ENCODE results near the gene TEX22. TPM values are rescaled to one million over a fixed set of nuclear protein-coding genes. Genes with fewer than 3 reads are reported as not detected.

Gene TEX22
- total RNA-seq, 5 donors from 2014 or later (not counting 1 experiment from before 2014, with no cell fraction given), result 0.93 to 9.0 (median 6.0) TPM

DNA sequence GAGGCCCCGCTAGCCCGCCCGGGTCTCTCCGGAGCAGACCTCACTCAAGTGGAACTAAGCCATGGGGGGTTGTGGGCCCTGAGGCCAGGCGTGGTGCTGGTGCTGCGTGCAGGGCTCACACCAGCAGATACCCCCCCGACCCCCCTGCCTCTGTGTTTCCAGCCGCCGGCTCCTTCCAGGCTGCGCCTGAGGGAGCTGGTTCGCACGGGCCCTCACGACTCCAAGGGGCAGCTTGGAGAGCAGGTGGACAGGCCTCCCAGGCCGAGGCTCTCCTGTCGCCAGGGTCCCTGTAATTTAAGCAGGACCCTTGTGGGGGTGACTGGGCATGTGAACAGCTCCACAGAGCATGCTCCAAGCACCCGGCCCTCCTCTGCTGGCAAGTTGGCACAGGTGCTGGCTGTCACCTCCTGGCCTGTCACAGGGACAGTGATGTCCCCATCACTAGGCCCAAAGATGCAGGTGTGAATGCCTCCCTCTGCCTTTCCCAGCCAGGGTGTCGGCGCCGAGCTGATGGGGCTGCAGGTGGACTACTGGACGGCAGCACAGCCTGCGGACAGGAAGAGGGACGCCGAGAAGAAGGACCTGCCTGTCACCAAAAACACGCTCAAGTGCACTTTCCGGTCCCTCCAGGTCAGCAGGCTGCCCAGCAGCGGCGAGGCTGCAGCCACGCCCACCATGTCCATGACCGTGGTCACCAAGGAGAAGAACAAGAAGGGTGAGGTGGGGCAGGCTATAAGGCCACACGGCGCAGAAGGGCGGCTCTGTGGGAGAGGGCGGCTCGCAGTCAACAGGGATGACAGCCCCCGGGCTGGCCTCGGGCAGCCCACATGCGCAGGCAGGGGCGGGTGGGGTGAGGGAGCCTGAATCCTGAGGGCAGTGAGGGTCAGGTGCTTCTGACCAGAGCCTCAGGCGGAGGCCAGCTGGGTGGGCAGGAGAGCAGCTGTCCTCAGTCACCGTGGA, 5.9 kb upstream of the TEX22 start:
- Histone ChIP-seq H3K9me3 (no peaks in the 10 kb centered on the region), H3K4me1 (ENCODE audit: control insufficient read depth in 1 of 2, extremely low read depth in 1 of 2, insufficient read depth in 2 of 2, low read length in 2 of 2) (peaks cover 0 to 8% of the 10 kb centered on the region in 2 experiments), H3K4me3 (ENCODE audit: control insufficient read depth in 1 of 2, extremely low read depth in 1 of 2, low read length in 1 of 2) (no peak overlapping the region), H3K27ac (ENCODE audit: low read length) (no peak overlapping the region), H3K36me3 (ENCODE audit: control insufficient read depth in 2 of 2, extremely low read depth in 1 of 2, insufficient read depth in 1 of 2, low read length in 1 of 2) (peaks cover 0 to 6% of the 10 kb centered on the region in 2 donors), H3K27me3 (replicated peaks in 1 of 2; ENCODE audit: control insufficient read depth in 2 of 2, extremely low read depth in 1 of 2, insufficient read depth in 2 of 2, low read length in 1 of 2) (no peaks in the 10 kb centered on the region)
- Mint-ChIP-seq H3K4me3 (no peak overlapping the region), H3K36me3 (no peaks in the 10 kb centered on the region), H3K27me3 (no peaks in the 10 kb centered on the region), H3K9me3 (no peaks in the 10 kb centered on the region), H3K27ac (no peak overlapping the region), H3K4me1 (peaks cover under 1 to 5% (median 4%) of the 10 kb centered on the region in 3 donors)
- ATAC-seq (replicated peaks in 1 of 4) (no peak), DNase-seq (no peak)
- ChIA-PET POLR2A (no interaction called here), CTCF (no interaction called here)
- 93% methylated on average over 32 of the region's 40 CpGs for WGBS (ENCODE audit: insufficient coverage)

DNA sequence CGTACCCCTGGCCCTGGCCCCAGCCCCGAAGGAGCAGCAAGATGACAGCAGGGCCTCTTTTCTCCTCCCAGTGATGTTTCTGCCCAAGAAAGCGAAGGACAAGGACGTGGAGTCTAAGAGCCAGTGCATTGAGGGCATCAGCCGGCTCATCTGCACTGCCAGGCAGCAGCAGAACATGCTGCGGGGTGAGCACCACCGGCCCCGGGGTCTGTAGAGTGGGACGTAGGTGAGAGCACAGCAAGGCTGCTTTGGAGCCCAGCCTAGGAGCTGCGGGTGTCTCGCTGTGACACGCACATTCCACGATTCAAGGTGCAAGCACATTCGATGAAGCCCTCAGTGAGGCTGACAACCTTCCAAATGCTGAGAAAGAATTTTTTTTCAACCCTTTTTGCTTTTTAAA, 5.2 kb upstream of the TEX22 start:
- H3K27me3 ChIP-seq (replicated peaks in 1 of 2; ENCODE audit: control insufficient read depth in 2 of 2, extremely low read depth in 1 of 2, insufficient read depth in 2 of 2, low read length in 1 of 2), result no peaks in the 10 kb centered on the region
- Mint-ChIP-seq H3K4me1 (peaks cover 5 to 9% (median 9%) of the 10 kb centered on the region in 3 donors), H3K4me3 (no peak overlapping the region), H3K36me3 (no peaks in the 10 kb centered on the region), H3K27ac (no peak overlapping the region), H3K27me3 (no peaks in the 10 kb centered on the region), H3K9me3 (no peaks in the 10 kb centered on the region)
- CTCF ChIA-PET, result no interaction called here
- WGBS (ENCODE audit: insufficient coverage), result 92% methylated on average over 13 of the region's 14 CpGs
- H3K4me1 ChIP-seq (ENCODE audit: control insufficient read depth in 1 of 2, extremely low read depth in 1 of 2, insufficient read depth in 2 of 2, low read length in 2 of 2), result peaks cover 3 to 14% of the 10 kb centered on the region in 2 experiments
- no peak overlapping the region for H3K27ac ChIP-seq (ENCODE audit: low read length)
- no peak overlapping the region for H3K4me3 ChIP-seq (ENCODE audit: control insufficient read depth in 1 of 2, extremely low read depth in 1 of 2, low read length in 1 of 2)
- no peaks in the 10 kb centered on the region for H3K9me3 ChIP-seq
- no peaks in the 10 kb centered on the region for H3K36me3 ChIP-seq (ENCODE audit: control insufficient read depth in 2 of 2, extremely low read depth in 1 of 2, insufficient read depth in 1 of 2, low read length in 1 of 2)
- DNase-seq, result no peak
- ATAC-seq (replicated peaks in 1 of 4), result no peak
- POLR2A ChIA-PET, result interaction anchor here in 1 of 2 donors (0.7 kb wide), 1 partner anchor 14 kb away, joined by 3 read pairs; no protein-coding TSS in a partner anchor

DNA sequence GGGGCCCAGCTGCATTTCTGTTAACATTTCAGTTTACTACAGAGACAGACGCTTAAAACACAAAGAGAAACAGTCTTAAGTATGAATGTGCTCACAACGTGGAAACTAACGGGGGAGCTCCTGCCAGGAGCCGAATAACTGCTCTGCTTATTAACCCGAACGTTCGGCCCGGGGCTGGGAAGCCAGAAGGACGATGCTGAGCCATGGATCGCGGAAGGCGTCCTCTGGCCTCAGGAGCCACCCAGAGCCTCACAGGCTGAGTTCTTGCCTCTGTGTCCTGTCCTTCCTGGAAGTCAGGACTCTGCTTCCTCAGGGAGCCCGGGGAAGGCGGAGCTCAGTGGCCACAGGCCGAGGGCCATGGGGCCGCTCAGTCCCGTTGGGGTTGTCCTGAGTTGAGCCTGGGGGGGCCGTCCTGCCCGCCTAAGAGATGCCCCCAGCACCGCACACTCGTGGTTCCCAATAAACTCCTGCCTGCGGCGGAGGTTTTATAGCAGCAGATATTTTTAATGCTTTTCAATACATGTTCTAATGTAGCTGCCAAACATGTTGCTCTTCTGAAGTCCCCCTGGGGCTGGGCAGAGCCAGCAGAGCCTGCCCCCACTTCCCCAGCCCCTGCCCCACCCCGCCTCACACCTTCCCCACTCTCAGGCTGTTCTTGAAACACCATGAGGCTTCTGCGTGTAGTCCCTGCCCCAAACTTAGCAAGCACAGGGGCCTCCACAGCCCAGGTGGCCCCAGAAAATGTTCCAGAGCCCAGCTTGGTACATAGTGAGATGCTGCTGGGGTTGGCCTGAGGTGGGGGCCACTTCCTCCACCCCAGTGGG, 3.4 kb upstream of the TEX22 start:
- H3K4me3 ChIP-seq (ENCODE audit: control insufficient read depth in 1 of 2, extremely low read depth in 1 of 2, low read length in 1 of 2), result no peak overlapping the region
- Mint-ChIP-seq H3K36me3 (no peaks in the 10 kb centered on the region), H3K27ac (no peak overlapping the region), H3K4me1 (peaks cover 5 to 18% (median 14%) of the 10 kb centered on the region in 3 donors), H3K4me3 (no peak overlapping the region), H3K27me3 (no peaks in the 10 kb centered on the region), H3K9me3 (no peaks in the 10 kb centered on the region)
- no peak for DNase-seq
- no peaks in the 10 kb centered on the region for H3K27me3 ChIP-seq (replicated peaks in 1 of 2; ENCODE audit: control insufficient read depth in 2 of 2, extremely low read depth in 1 of 2, insufficient read depth in 2 of 2, low read length in 1 of 2)
- H3K27ac ChIP-seq (ENCODE audit: low read length), result no peak overlapping the region
- WGBS (ENCODE audit: insufficient coverage), result 88% methylated on average over 23 of the region's 25 CpGs
- ChIA-PET CTCF (no interaction called here), POLR2A (no interaction called here)
- peaks cover 6 to 27% of the 10 kb centered on the region in 2 experiments for H3K4me1 ChIP-seq (ENCODE audit: control insufficient read depth in 1 of 2, extremely low read depth in 1 of 2, insufficient read depth in 2 of 2, low read length in 2 of 2)
- H3K36me3 ChIP-seq (ENCODE audit: control insufficient read depth in 2 of 2, extremely low read depth in 1 of 2, insufficient read depth in 1 of 2, low read length in 1 of 2), result no peaks in the 10 kb centered on the region
- H3K9me3 ChIP-seq, result no peaks in the 10 kb centered on the region
- no peak for ATAC-seq (replicated peaks in 1 of 4)

DNA sequence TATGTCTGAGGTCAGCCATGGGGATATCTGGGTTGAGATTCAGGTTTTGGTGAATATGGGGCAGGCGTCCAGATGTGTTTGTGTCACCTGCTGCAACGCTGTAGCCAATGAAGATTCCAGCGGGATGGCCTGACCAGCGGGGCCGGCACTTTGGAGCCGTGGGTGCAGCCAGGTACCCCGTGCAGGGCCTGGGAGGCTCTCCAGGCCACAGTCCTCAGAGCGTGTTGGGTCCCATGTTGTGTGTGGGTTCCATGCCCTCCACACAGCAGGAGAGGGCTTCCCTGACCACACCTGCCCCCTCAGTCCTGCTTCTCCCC, 2.8 kb upstream of the TEX22 start:
- DNase-seq, result no peak

DNA sequence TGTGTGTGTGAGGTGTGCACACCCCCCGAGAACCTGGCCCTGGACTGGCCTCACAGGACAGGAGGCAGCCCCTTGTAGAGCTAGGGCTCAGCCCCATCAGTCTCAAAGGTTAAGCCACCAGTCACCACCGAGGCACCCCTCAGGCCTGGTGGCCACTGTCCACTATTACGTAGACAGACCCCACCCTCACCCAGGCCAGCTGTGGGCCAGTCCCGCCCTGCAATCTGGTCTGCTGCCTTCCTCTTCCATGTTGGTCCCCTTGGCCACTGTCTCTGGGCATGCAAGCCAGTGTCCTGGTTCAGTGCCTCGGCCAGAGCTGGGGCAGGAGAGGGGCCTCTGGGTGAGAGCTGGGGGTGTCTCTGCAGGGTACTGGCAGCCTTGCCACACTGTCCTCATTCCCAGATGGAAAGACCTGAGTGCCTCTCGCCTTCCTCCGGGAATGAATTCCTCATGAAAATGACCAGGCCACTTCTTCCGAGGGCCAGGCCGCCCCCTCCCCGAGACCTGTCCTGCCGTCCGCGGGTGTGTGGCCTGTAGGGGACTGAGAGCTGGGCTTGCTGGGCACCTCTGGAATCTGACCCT, 897 bp upstream of the TEX22 start:
- no peak for DNase-seq
- H3K4me1 Mint-ChIP-seq, result peaks cover 13 to 22% (median 15%) of the 10 kb centered on the region in 3 donors

More for the DNA sequence above, 2.8 kb upstream of the TEX22 start:
- ATAC-seq (replicated peaks in 1 of 4), result no peak
- Mint-ChIP-seq H3K4me3 (no peak overlapping the region), H3K27me3 (no peaks in the 10 kb centered on the region), H3K4me1 (peaks cover 10 to 17% (median 15%) of the 10 kb centered on the region in 3 donors), H3K27ac (no peak overlapping the region), H3K36me3 (peaks cover 4% of the 10 kb centered on the region), H3K9me3 (peaks cover 0 to 4% (median 2%) of the 10 kb centered on the region in 3 donors)
- Histone ChIP-seq H3K4me3 (ENCODE audit: control insufficient read depth in 1 of 2, extremely low read depth in 1 of 2, low read length in 1 of 2) (no peak overlapping the region), H3K9me3 (no peaks in the 10 kb centered on the region), H3K4me1 (ENCODE audit: control insufficient read depth in 1 of 2, extremely low read depth in 1 of 2, insufficient read depth in 2 of 2, low read length in 2 of 2) (peaks cover 6 to 25% of the 10 kb centered on the region in 2 experiments), H3K36me3 (ENCODE audit: control insufficient read depth in 2 of 2, extremely low read depth in 1 of 2, insufficient read depth in 1 of 2, low read length in 1 of 2) (peaks cover 0 to 2% of the 10 kb centered on the region in 2 donors), H3K27ac (ENCODE audit: low read length) (no peak overlapping the region), H3K27me3 (replicated peaks in 1 of 2; ENCODE audit: control insufficient read depth in 2 of 2, extremely low read depth in 1 of 2, insufficient read depth in 2 of 2, low read length in 1 of 2) (no peaks in the 10 kb centered on the region)
- ChIA-PET POLR2A (no interaction called here), CTCF (no interaction called here)
- 98% methylated on average over 6 of the region's 8 CpGs for WGBS (ENCODE audit: insufficient coverage)

More for the DNA sequence above, 897 bp upstream of the TEX22 start:
- no peaks in the 10 kb centered on the region for H3K27me3 ChIP-seq (replicated peaks in 1 of 2; ENCODE audit: control insufficient read depth in 2 of 2, extremely low read depth in 1 of 2, insufficient read depth in 2 of 2, low read length in 1 of 2)
- ChIA-PET CTCF (no interaction called here), POLR2A (interaction anchor here in 1 of 2 donors (0.7 kb wide), 1 partner anchor 266 kb away, joined by 6 read pairs; no protein-coding TSS in a partner anchor)
- peak overlapping the region; percentile 72 for H3K27ac ChIP-seq (ENCODE audit: low read length)
- H3K36me3 Mint-ChIP-seq, result peaks cover 15% of the 10 kb centered on the region
- peaks cover 2 to 11% (median 9%) of the 10 kb centered on the region in 3 donors for H3K9me3 Mint-ChIP-seq
- peak overlapping the region; percentile 82 to 89 for H3K27ac Mint-ChIP-seq
- H3K27me3 Mint-ChIP-seq, result no peaks in the 10 kb centered on the region
- 94% methylated on average over 10 of the region's 13 CpGs for WGBS (ENCODE audit: insufficient coverage)
- peaks cover 0 to 10% of the 10 kb centered on the region in 2 donors for H3K36me3 ChIP-seq (ENCODE audit: control insufficient read depth in 2 of 2, extremely low read depth in 1 of 2, insufficient read depth in 1 of 2, low read length in 1 of 2)
- H3K4me1 ChIP-seq (ENCODE audit: control insufficient read depth in 1 of 2, extremely low read depth in 1 of 2, insufficient read depth in 2 of 2, low read length in 2 of 2), result peaks cover 6 to 25% of the 10 kb centered on the region in 2 experiments
- peak overlapping the region; percentile 73 to 76 (median 74) for H3K4me3 Mint-ChIP-seq
- no peaks in the 10 kb centered on the region for H3K9me3 ChIP-seq
- peak overlapping the region; percentile 66 to 74 for H3K4me3 ChIP-seq (ENCODE audit: control insufficient read depth in 1 of 2, extremely low read depth in 1 of 2, low read length in 1 of 2)
- no peak for ATAC-seq (replicated peaks in 1 of 4)
